ENCODE results near the gene TMEM101. TPM values are rescaled to one million over a fixed set of nuclear protein-coding genes. Genes with fewer than 3 reads are reported as not detected.

The TMEM101 gene
- total RNA-seq = 33.6 TPM

- H3K4me1 ChIP-seq = peaks cover 29% of the 10 kb centered on the region
- DNase-seq (ENCODE audit: extremely low spot score in 2 of 2) = no peak
- H3K27ac ChIP-seq = peak within 1 kb of the TSS; percentile 85
- no peaks in the 10 kb centered on the region for H3K9me3 ChIP-seq
- peak within 1 kb of the TSS; percentile 60 to 83 for H3K4me3 ChIP-seq
- TF ChIP-seq CTCF (IDR thresholded peaks at IDR 0.05) (peak in 2 of 3 experiments; percentile 17 to 28), POLR2AphosphoS5 (IDR thresholded peaks at IDR 0.05; ENCODE audit: insufficient read depth in 1 of 2, low read depth in 1 of 2) (peak; percentile 85 to 99), POLR2A (IDR thresholded peaks at IDR 0.05) (no peak)
- H3K27me3 ChIP-seq = no peaks in the 10 kb centered on the region
- intact Hi-C loops (cut with DNase I) = no loop called here
- no peaks in the 10 kb centered on the region for H3K36me3 ChIP-seq
These were observed at the start of gene TMEM101 for GRCh38 chr17:44014437-44015172. Gene TMEM101 (minus strand): TSS chr17:44014963. CDS start chr17:44014952, 11 bp downstream.

GRCh38 chr17:44063704-44064639 is 49.2 kb upstream of the TMEM101 start:
- intact Hi-C loops (cut with DNase I) = no loop called here
- Histone ChIP-seq H3K4me3 (no peak overlapping the region), H3K27ac (no peak overlapping the region), H3K36me3 (peaks cover 0 to 10% of the 10 kb centered on the region in 2 donors), H3K9me3 (no peaks in the 10 kb centered on the region), H3K27me3 (no peaks in the 10 kb centered on the region), H3K4me1 (peaks cover 31% of the 10 kb centered on the region)
- no peak for TF ChIP-seq CTCF (IDR thresholded peaks at IDR 0.05)
- no peak for TF ChIP-seq POLR2A (IDR thresholded peaks at IDR 0.05)
- TF ChIP-seq POLR2AphosphoS5 (IDR thresholded peaks at IDR 0.05; ENCODE audit: insufficient read depth in 1 of 2, low read depth in 1 of 2) = no peak
- no peak for DNase-seq (ENCODE audit: extremely low spot score in 2 of 2)

GRCh38 chr17:44062871-44063270 is 48.1 kb upstream of the TMEM101 start:
- Histone ChIP-seq H3K4me1 (peaks cover 31% of the 10 kb centered on the region), H3K27me3 (no peaks in the 10 kb centered on the region), H3K36me3 (peaks cover 0 to 17% of the 10 kb centered on the region in 2 donors), H3K9me3 (no peaks in the 10 kb centered on the region), H3K27ac (no peak overlapping the region), H3K4me3 (no peak overlapping the region)
- TF ChIP-seq POLR2AphosphoS5 (IDR thresholded peaks at IDR 0.05; ENCODE audit: insufficient read depth in 1 of 2, low read depth in 1 of 2) = no peak
- TF ChIP-seq CTCF (IDR thresholded peaks at IDR 0.05) = no peak
- TF ChIP-seq POLR2A (IDR thresholded peaks at IDR 0.05) = no peak
- no peak for DNase-seq (ENCODE audit: extremely low spot score in 2 of 2)
- intact Hi-C loops (cut with DNase I) = no loop called here

GRCh38 chr17:44061446-44061845 is 46.7 kb upstream of the TMEM101 start:
- Histone ChIP-seq H3K4me1 (peaks cover 23% of the 10 kb centered on the region), H3K36me3 (peaks cover 0 to 17% of the 10 kb centered on the region in 2 donors), H3K27ac (no peak overlapping the region), H3K27me3 (no peaks in the 10 kb centered on the region), H3K9me3 (no peaks in the 10 kb centered on the region), H3K4me3 (no peak overlapping the region)
- no peak for DNase-seq (ENCODE audit: extremely low spot score in 2 of 2)
- no peak for TF ChIP-seq POLR2AphosphoS5 (IDR thresholded peaks at IDR 0.05; ENCODE audit: insufficient read depth in 1 of 2, low read depth in 1 of 2)
- no peak for TF ChIP-seq POLR2A (IDR thresholded peaks at IDR 0.05)
- no peak for TF ChIP-seq CTCF (IDR thresholded peaks at IDR 0.05)
- intact Hi-C loops (cut with DNase I) = no loop called here

Data from vagina (tissue), 2 donors.